ENCODE data around the gene PSME2. TPM values are rescaled to one million over a fixed set of nuclear protein-coding genes. Genes with fewer than 3 reads are reported as not detected.

Gene PSME2
- total and polyA plus RNA-seq, 7 donors: 26.2 to 485 (median 43.5) TPM

DNA sequence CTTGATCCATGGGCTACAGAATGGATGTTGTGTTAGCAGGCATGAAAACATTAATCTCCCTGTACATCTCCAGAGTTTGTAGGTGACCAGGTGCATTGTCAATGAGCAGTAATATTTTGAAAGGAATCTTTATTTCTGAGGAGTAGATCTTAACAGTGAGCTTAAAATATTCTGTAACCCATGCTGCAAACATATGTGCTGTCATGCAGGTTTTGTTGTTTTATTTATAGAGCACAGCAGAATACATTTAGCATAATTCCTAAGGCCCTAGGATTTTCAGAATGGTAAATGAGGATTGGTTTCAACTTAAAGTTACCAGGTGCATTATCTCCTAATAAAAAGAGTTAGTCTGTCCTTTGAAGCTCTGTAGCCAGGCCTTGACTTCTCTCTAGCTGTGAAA lies 19.5 kb downstream of the PSME2 start:
- TF ChIP-seq CTCF (IDR thresholded peaks at IDR 0.05) (no peak), EP300 (IDR thresholded peaks at IDR 0.05) (no peak), POLR2A (IDR thresholded peaks at IDR 0.05) (no peak)
- intact Hi-C loops (cut with DNase I): no loop called here
- Histone ChIP-seq H3K4me3 (no peak overlapping the region), H3K27ac (no peak overlapping the region), H3K27me3 (no peaks in the 10 kb centered on the region), H3K9me3 (no peaks in the 10 kb centered on the region), H3K36me3 (peaks cover 6 to 26% (median 13%) of the 10 kb centered on the region in 4 donors), H3K4me1 (no peaks in the 10 kb centered on the region)
- no peak for DNase-seq

GRCh38 chr14:24123424-24124417 lies 22.7 kb downstream of the PSME2 start:
- Histone ChIP-seq H3K27ac (no peak overlapping the region), H3K9me3 (no peaks in the 10 kb centered on the region), H3K27me3 (no peaks in the 10 kb centered on the region), H3K36me3 (peaks cover 16 to 58% (median 40%) of the 10 kb centered on the region in 4 donors), H3K4me1 (no peaks in the 10 kb centered on the region), H3K4me3 (no peak overlapping the region)
- intact Hi-C loops (cut with DNase I): no loop called here
- 84 to 85% methylated on average over 9 of the region's 9 CpGs for WGBS, 2 donors
- no peak for TF ChIP-seq EP300 (IDR thresholded peaks at IDR 0.05)
- no peak for TF ChIP-seq POLR2AphosphoS5 (IDR thresholded peaks at IDR 0.05)
- TF ChIP-seq POLR2A (IDR thresholded peaks at IDR 0.05): no peak
- TF ChIP-seq CTCF (IDR thresholded peaks at IDR 0.05): no peak
- DNase-seq: no peak

- Histone ChIP-seq H3K27ac (no peak overlapping the region), H3K4me3 (no peak overlapping the region), H3K36me3 (peaks cover 24 to 66% (median 46%) of the 10 kb centered on the region in 4 donors), H3K27me3 (no peaks in the 10 kb centered on the region), H3K9me3 (no peaks in the 10 kb centered on the region), H3K4me1 (no peaks in the 10 kb centered on the region)
- WGBS, 2 donors: 94 to 95% methylated on average over 8 of the region's 8 CpGs
- no peak for TF ChIP-seq EP300 (IDR thresholded peaks at IDR 0.05)
- TF ChIP-seq CTCF (IDR thresholded peaks at IDR 0.05): no peak
- no peak for TF ChIP-seq POLR2AphosphoS5 (IDR thresholded peaks at IDR 0.05)
- TF ChIP-seq POLR2A (IDR thresholded peaks at IDR 0.05): no peak
- intact Hi-C loops (cut with DNase I): no loop called here
- no peak for DNase-seq
Observed at GRCh38 chr14:24122898-24123297, 23.5 kb downstream of the PSME2 start.

GRCh38 chr14:24122416-24122815 lies 24.0 kb downstream of the PSME2 start:
- H3K4me3 ChIP-seq: no peak overlapping the region
- no peak for DNase-seq
- TF ChIP-seq POLR2A (IDR thresholded peaks at IDR 0.05) (no peak), CTCF (IDR thresholded peaks at IDR 0.05) (no peak), EP300 (IDR thresholded peaks at IDR 0.05) (no peak)
- H3K27me3 ChIP-seq: no peaks in the 10 kb centered on the region
- WGBS, 2 donors: 93 to 99% methylated on average over 4 of the region's 4 CpGs
- H3K36me3 ChIP-seq: peaks cover 24 to 71% (median 47%) of the 10 kb centered on the region in 4 donors
- H3K9me3 ChIP-seq: no peaks in the 10 kb centered on the region
- intact Hi-C loops (cut with DNase I): no loop called here
- H3K27ac ChIP-seq: no peak overlapping the region
- H3K4me1 ChIP-seq: no peaks in the 10 kb centered on the region
